Measurements from ENCODE around the gene NRXN3.

The NRXN3 gene

GRCh38 chr14:78242086-78242485 is 71.9 kb downstream of the NRXN3 start:
- no peak for DNase-seq (ENCODE audit: low spot score)
- no peak for FAIRE-seq

GRCh38 chr14:78243187-78243586 is 73.0 kb downstream of the NRXN3 start:
- FAIRE-seq = no peak
- DNase-seq (ENCODE audit: low spot score) = no peak

GRCh38 chr14:78245238-78245637 is 75.1 kb downstream of the NRXN3 start:
- DNase-seq (ENCODE audit: low spot score) = no peak
- no peak for FAIRE-seq

- FAIRE-seq (no peak), DNase-seq (ENCODE audit: low spot score) (no peak)
Observed at GRCh38 chr14:78248501-78249090, 78.4 kb downstream of the NRXN3 start.

GRCh38 chr14:78251308-78251707 is 81.1 kb downstream of the NRXN3 start:
- DNase-seq (ENCODE audit: low spot score) = no peak
- no peak for FAIRE-seq

GRCh38 chr14:78253986-78254385 is 83.8 kb downstream of the NRXN3 start:
- DNase-seq (ENCODE audit: low spot score) (peak; percentile 94), FAIRE-seq (peak; percentile 93)

- FAIRE-seq (peak; percentile 96), DNase-seq (ENCODE audit: low spot score) (peak; percentile 92)
Observed at GRCh38 chr14:78254911-78255461, 84.8 kb downstream of the NRXN3 start.

- FAIRE-seq (no peak), DNase-seq (ENCODE audit: low spot score) (no peak)
Observed at GRCh38 chr14:78259831-78260230, 89.7 kb downstream of the NRXN3 start.

GRCh38 chr14:78278464-78279250 is 108.5 kb downstream of the NRXN3 start:
- no peak for FAIRE-seq

GRCh38 chr14:78282437-78282836 is 112.3 kb downstream of the NRXN3 start:
- DNase-seq (ENCODE audit: low spot score) = no peak
- no peak for FAIRE-seq

More at GRCh38 chr14:78278464-78279250, 108.5 kb downstream of the NRXN3 start:
- no peak for DNase-seq (ENCODE audit: low spot score)

- DNase-seq (ENCODE audit: low spot score) (no peak), FAIRE-seq (no peak)
Observed at GRCh38 chr14:78286210-78286609, 116.0 kb downstream of the NRXN3 start.

GRCh38 chr14:78292003-78292402 is 121.8 kb downstream of the NRXN3 start:
- FAIRE-seq (no peak), DNase-seq (ENCODE audit: low spot score) (no peak)

- DNase-seq (ENCODE audit: low spot score) (no peak), FAIRE-seq (no peak)
Observed at GRCh38 chr14:78297858-78298257, 127.7 kb downstream of the NRXN3 start.

GRCh38 chr14:78298298-78298697 is 128.1 kb downstream of the NRXN3 start:
- no peak for FAIRE-seq
- no peak for DNase-seq (ENCODE audit: low spot score)

GRCh38 chr14:78302841-78303240 is 132.7 kb downstream of the NRXN3 start:
- DNase-seq (ENCODE audit: low spot score) (no peak), FAIRE-seq (no peak)

- DNase-seq (ENCODE audit: low spot score) = no peak
- no peak for FAIRE-seq
Observed at GRCh38 chr14:78307671-78308070, 137.5 kb downstream of the NRXN3 start.

GRCh38 chr14:78308079-78308478 is 137.9 kb downstream of the NRXN3 start:
- FAIRE-seq = no peak
- no peak for DNase-seq (ENCODE audit: low spot score)

GRCh38 chr14:78310272-78310671 is 140.1 kb downstream of the NRXN3 start:
- FAIRE-seq (no peak), DNase-seq (ENCODE audit: low spot score) (no peak)

GRCh38 chr14:78313499-78313898 is 143.3 kb downstream of the NRXN3 start:
- FAIRE-seq = no peak

GRCh38 chr14:78314484-78314883 is 144.3 kb downstream of the NRXN3 start:
- no peak for FAIRE-seq

More at GRCh38 chr14:78313499-78313898, 143.3 kb downstream of the NRXN3 start:
- no peak for DNase-seq (ENCODE audit: low spot score)

GRCh38 chr14:78316052-78316451 is 145.9 kb downstream of the NRXN3 start:
- no peak for FAIRE-seq
- DNase-seq (ENCODE audit: low spot score) = no peak

More at GRCh38 chr14:78314484-78314883, 144.3 kb downstream of the NRXN3 start:
- DNase-seq (ENCODE audit: low spot score) = no peak

- no peak for FAIRE-seq
Observed at GRCh38 chr14:78316786-78317185, 146.6 kb downstream of the NRXN3 start.

GRCh38 chr14:78319406-78319805 is 149.2 kb downstream of the NRXN3 start:
- no peak for FAIRE-seq
- DNase-seq (ENCODE audit: low spot score) = no peak

More at GRCh38 chr14:78316786-78317185, 146.6 kb downstream of the NRXN3 start:
- no peak for DNase-seq (ENCODE audit: low spot score)

All from RCC 7860 (cell line).